ENCODE data around the gene SLC43A3. TPM values are rescaled to one million over a fixed set of nuclear protein-coding genes. Genes with fewer than 3 reads are reported as not detected.

Gene SLC43A3
- total and polyA plus RNA-seq, 2 of the 4 experiments (the other 2 are of a cell fraction): 12.7 to 21.1 TPM

DNA sequence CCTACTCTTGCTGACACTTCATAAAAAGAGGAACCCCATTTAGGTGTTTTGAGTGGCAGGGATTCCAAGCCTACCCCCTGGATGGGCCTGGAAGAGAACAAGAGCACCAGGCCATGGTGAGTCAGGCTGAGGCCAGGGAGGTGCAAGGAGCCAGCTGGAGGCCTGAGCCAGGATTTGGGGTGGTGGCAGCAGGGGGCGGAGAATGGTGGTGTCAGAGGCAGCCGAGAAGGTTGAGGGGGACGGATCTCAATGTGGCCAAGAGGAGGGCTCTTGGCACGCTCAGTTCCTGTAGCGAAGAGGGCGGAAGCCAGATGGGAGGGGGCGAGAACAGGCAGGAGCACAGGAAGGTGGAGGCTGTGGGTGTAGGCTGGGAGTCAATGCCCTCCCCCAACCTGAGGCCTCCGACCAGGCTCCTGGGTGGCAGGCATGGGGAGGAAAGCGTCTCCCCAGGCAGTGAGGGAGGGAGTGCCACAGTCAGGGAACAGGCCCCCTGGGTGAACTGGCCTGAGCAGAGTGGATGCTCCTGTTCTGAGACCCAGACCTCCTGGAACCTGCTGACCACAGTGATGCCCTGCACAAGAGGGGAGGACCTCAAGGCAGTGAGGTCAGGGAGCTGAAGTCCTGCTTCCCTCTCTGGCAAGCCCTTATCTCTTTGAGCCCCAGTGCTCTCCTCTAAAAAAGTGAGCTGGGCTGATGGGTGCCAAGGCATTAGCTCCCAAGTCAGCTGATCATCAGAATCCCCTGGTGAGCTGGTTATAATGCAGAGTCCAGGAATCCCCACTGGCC lies 47.3 kb upstream of the SLC43A3 start:
- CTCF ChIA-PET: interaction anchor here (1.1 to 1.4 kb wide), 2 partner anchors 16 to 19 kb away, joined by 4 to 6 read pairs; no protein-coding TSS in a partner anchor
- ATAC-seq (ENCODE audit: low read depth) (peak; percentile 35; the same call in 1 of the 2 replicates), DNase-seq (peak; percentile 7)
- no peak overlapping the region for H2AK5ac ChIP-seq (ENCODE audit: low read depth, low read length)
- H3K4me1 ChIP-seq (ENCODE audit: control insufficient read depth, insufficient read depth, low read length): no peaks in the 10 kb centered on the region
- no peak overlapping the region for H3K14ac ChIP-seq (replicated peaks; ENCODE audit: low read depth, low read length)
- H3K56ac ChIP-seq (ENCODE audit: extremely low read depth, insufficient read depth, low read length): no peak overlapping the region
- H2AK9ac ChIP-seq (replicated peaks; ENCODE audit: low read depth, low read length, poor library complexity): no peak overlapping the region
- H3K36me3 ChIP-seq (ENCODE audit: control insufficient read depth, insufficient read depth, low read length): no peaks in the 10 kb centered on the region
- dilution Hi-C loops (cut with HindIII; ENCODE audit: low sequenced_read_pairs, unreplicated experiment): no loop called here
- no peaks in the 10 kb centered on the region; the same call in 1 of the 2 replicates for H4K20me1 ChIP-seq (ENCODE audit: insufficient read depth, low read length)
- no peak overlapping the region for H4K5ac ChIP-seq (ENCODE audit: low read depth, low read length)
- H2AFZ ChIP-seq (replicated peaks; ENCODE audit: low read length, poor library complexity): peak overlapping the region; percentile 2
- no peaks in the 10 kb centered on the region for H3K9me1 ChIP-seq (ENCODE audit: insufficient read depth, low read length)
- H3K9ac ChIP-seq (ENCODE audit: low read depth, low read length): no peak overlapping the region
- H3K4me2 ChIP-seq (ENCODE audit: low read depth, low read length): no peak overlapping the region
- no peak overlapping the region for H3K23ac ChIP-seq (ENCODE audit: low read depth, low read length)
- no peak overlapping the region for H2BK20ac ChIP-seq (ENCODE audit: low read depth, low read length)
- POLR2A ChIA-PET (ENCODE audit: unreplicated experiment): interaction anchor here (0.6 kb wide), 1 partner anchor 15 kb away, joined by 9 read pairs; no protein-coding TSS in a partner anchor
- no peak overlapping the region for H2BK5ac ChIP-seq (ENCODE audit: low read depth, low read length, poor library complexity, severe bottlenecking)
- no peak overlapping the region for H3K4me3 ChIP-seq (ENCODE audit: insufficient read depth, low read depth, low read length)
- no peak overlapping the region for H3K18ac ChIP-seq (ENCODE audit: low read depth, low read length)
- BruUV-seq (replicated peaks): no TSS peak
- intact Hi-C loops (cut with micrococcal nuclease): no loop called here
- H4K8ac ChIP-seq (ENCODE audit: low read depth in 2 of 2, low read length in 2 of 2): no peak overlapping the region
- H4K91ac ChIP-seq (ENCODE audit: insufficient read depth, low read depth, low read length): no peak overlapping the region
- no peak overlapping the region for H2BK15ac ChIP-seq (ENCODE audit: low read depth, low read length)
- in situ Hi-C loops (cut with MboI; ENCODE audit: low sequenced_read_pairs): no loop called here
- H3K27ac ChIP-seq (ENCODE audit: insufficient read depth, low read length): no peak overlapping the region
- H3K27me3 ChIP-seq (ENCODE audit: control insufficient read depth, insufficient read depth, low read length): peaks cover 33% of the 10 kb centered on the region
- no peaks in the 10 kb centered on the region for H3K9me3 ChIP-seq (ENCODE audit: control insufficient read depth, insufficient read depth, low read length)
- H3K4ac ChIP-seq (ENCODE audit: low read depth, low read length): no peak overlapping the region
- H2BK120ac ChIP-seq (ENCODE audit: low read depth, low read length): no peak overlapping the region
- 19% methylated on average over 2 of the region's 9 CpGs; no CpG with 5 or more reads in 1 of the 2 experiments for WGBS, 2 experiments (ENCODE audit: extremely low coverage in 2 of 2, insufficient read length in 1 of 2)
- H3K79me1 ChIP-seq (ENCODE audit: low read depth in 1 of 2, low read length in 2 of 2): no peaks in the 10 kb centered on the region
- no peak for TF ChIP-seq MAFK (IDR thresholded peaks at IDR 0.05; ENCODE audit: low read depth, low read length)
- no peak for TF ChIP-seq CHD1 (IDR thresholded peaks at IDR 0.05; ENCODE audit: low read depth, low read length)
- TF ChIP-seq, protein P1, sequence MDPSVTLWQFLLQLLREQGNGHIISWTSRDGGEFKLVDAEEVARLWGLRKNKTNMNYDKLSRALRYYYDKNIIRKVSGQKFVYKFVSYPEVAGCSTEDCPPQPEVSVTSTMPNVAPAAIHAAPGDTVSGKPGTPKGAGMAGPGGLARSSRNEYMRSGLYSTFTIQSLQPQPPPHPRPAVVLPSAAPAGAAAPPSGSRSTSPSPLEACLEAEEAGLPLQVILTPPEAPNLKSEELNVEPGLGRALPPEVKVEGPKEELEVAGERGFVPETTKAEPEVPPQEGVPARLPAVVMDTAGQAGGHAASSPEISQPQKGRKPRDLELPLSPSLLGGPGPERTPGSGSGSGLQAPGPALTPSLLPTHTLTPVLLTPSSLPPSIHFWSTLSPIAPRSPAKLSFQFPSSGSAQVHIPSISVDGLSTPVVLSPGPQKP (IDR thresholded peaks at IDR 0.05; ENCODE audit: borderline replicate concordance, low read depth, low read length): no peak
- TF ChIP-seq BHLHE40 (IDR thresholded peaks at IDR 0.05; ENCODE audit: low read depth, low read length): no peak
- TF ChIP-seq RFX5 (IDR thresholded peaks at IDR 0.05; ENCODE audit: low read depth, low read length): no peak
- no peak for TF ChIP-seq POLR2A (IDR thresholded peaks at IDR 0.05; ENCODE audit: low read depth, low read length)
- TF ChIP-seq RAD21 (IDR thresholded peaks at IDR 0.05; ENCODE audit: low read length): no peak
- TF ChIP-seq MXI1 (IDR thresholded peaks at IDR 0.05; ENCODE audit: borderline replicate concordance, low read depth, low read length): no peak
- TF ChIP-seq MAZ (IDR thresholded peaks at IDR 0.05; ENCODE audit: borderline replicate concordance, low read depth, low read length): no peak
- TF ChIP-seq SMC3 (IDR thresholded peaks at IDR 0.05; ENCODE audit: low read depth, low read length): no peak
- TF ChIP-seq NFE2L2 (IDR thresholded peaks at IDR 0.05; ENCODE audit: low read depth, low read length): no peak
- TF ChIP-seq CEBPB (IDR thresholded peaks at IDR 0.05; ENCODE audit: low read depth, low read length): no peak
- no peak for TF ChIP-seq FOS (IDR thresholded peaks at IDR 0.05; ENCODE audit: low read depth, low read length)
- TF ChIP-seq, protein P2, sequence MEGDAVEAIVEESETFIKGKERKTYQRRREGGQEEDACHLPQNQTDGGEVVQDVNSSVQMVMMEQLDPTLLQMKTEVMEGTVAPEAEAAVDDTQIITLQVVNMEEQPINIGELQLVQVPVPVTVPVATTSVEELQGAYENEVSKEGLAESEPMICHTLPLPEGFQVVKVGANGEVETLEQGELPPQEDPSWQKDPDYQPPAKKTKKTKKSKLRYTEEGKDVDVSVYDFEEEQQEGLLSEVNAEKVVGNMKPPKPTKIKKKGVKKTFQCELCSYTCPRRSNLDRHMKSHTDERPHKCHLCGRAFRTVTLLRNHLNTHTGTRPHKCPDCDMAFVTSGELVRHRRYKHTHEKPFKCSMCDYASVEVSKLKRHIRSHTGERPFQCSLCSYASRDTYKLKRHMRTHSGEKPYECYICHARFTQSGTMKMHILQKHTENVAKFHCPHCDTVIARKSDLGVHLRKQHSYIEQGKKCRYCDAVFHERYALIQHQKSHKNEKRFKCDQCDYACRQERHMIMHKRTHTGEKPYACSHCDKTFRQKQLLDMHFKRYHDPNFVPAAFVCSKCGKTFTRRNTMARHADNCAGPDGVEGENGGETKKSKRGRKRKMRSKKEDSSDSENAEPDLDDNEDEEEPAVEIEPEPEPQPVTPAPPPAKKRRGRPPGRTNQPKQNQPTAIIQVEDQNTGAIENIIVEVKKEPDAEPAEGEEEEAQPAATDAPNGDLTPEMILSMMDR (conservative IDR thresholded peaks at IDR 0.05; ENCODE audit: low read depth, low read length): no peak
- no peak for TF ChIP-seq RCOR1 (IDR thresholded peaks at IDR 0.05; ENCODE audit: insufficient replicate concordance, low read length)

All from IMR-90 (cell line).